ENCODE data around the gene GSE1. TPM values are rescaled to one million over a fixed set of nuclear protein-coding genes. Genes with fewer than 3 reads are reported as not detected.
A peak's percentile ranks its signal among the peaks of the same experiment; 100 is the strongest.

The GSE1 gene
- total and polyA plus RNA-seq, 2 experiments from 2014 or later, result 32.4 to 135 TPM

GRCh38 chr16:85656351-85657266, 43.5 kb downstream of the GSE1 start:
- Mint-ChIP-seq H3K4me1 (peaks cover 8% of the 10 kb centered on the region; the same call in 2 of the 3 replicates), H3K4me3 (no peak overlapping the region), H3K27me3 (ENCODE audit: insufficient read depth, low read depth, poor library complexity) (peaks cover 7% of the 10 kb centered on the region), H3K36me3 (ENCODE audit: low read depth) (peaks cover 78% of the 10 kb centered on the region), H3K27ac (no peak overlapping the region), H3K9me3 (no peaks in the 10 kb centered on the region; the same call in 2 of the 3 replicates)
- H3K4me3 ChIP-seq, result no peak overlapping the region
- peaks cover 28% of the 10 kb centered on the region for H3F3A ChIP-seq (replicated peaks; ENCODE audit: low read depth)
- 0 out of 2 replicates have a peak, but pooled peaks cover 11% of the 10 kb centered on the region for H3K36me3 ChIP-seq (ENCODE audit: insufficient read depth)
- peaks cover 4% of the 10 kb centered on the region; the same call in 1 of the 2 replicates for H4K20me1 ChIP-seq (replicated peaks; ENCODE audit: insufficient read depth)
- no peaks in the 10 kb centered on the region for H3K4me1 ChIP-seq (ENCODE audit: insufficient read depth)
- TF ChIP-seq EZH2phosphoT487 (IDR thresholded peaks at IDR 0.05; ENCODE audit: unreplicated experiment) (no peak), POLR2AphosphoS5 (IDR thresholded peaks at IDR 0.05; ENCODE audit: low read depth) (peak; percentile 14; the same call in 1 of the 2 replicates)
- DNase-seq (ENCODE audit: low spot score), result no peak
- H2AFZ ChIP-seq, result no peak overlapping the region
- no peaks in the 10 kb centered on the region for H3K27me3 ChIP-seq (ENCODE audit: insufficient read depth)
- peak overlapping the region; percentile 63; the same call in 1 of the 2 replicates for H3K27ac ChIP-seq (ENCODE audit: low read depth)
- H3K4me2 ChIP-seq, result no peak overlapping the region
- no peak for ATAC-seq
- peaks cover 3% of the 10 kb centered on the region; the same call in 1 of the 2 replicates for H3K79me2 ChIP-seq (replicated peaks; ENCODE audit: insufficient read depth)
- H3K9me2 ChIP-seq (ENCODE audit: insufficient read depth), result no peaks in the 10 kb centered on the region

- Histone ChIP-seq H3K27me3 (ENCODE audit: insufficient read depth) (no peaks in the 10 kb centered on the region), H3K4me1 (ENCODE audit: insufficient read depth) (no peaks in the 10 kb centered on the region), H3K27ac (ENCODE audit: low read depth) (0 out of 2 replicates have a peak overlapping the region, but pooled peaks have one; percentile 63), H3K36me3 (ENCODE audit: insufficient read depth) (0 out of 2 replicates have a peak, but pooled peaks cover 11% of the 10 kb centered on the region), H3F3A (replicated peaks; ENCODE audit: low read depth) (peaks cover 28% of the 10 kb centered on the region), H3K79me2 (replicated peaks; ENCODE audit: insufficient read depth) (no peaks in the 10 kb centered on the region; the same call in 1 of the 2 replicates), H2AFZ (no peak overlapping the region), H3K9me2 (ENCODE audit: insufficient read depth) (no peaks in the 10 kb centered on the region), H4K20me1 (replicated peaks; ENCODE audit: insufficient read depth) (peaks cover 9% of the 10 kb centered on the region; the same call in 1 of the 2 replicates), H3K4me3 (no peak overlapping the region), H3K4me2 (no peak overlapping the region)
- ATAC-seq, result no peak
- peaks cover 80% of the 10 kb centered on the region for H3K36me3 Mint-ChIP-seq (ENCODE audit: low read depth)
- no peak overlapping the region for H3K27ac Mint-ChIP-seq
- no peak overlapping the region for H3K4me3 Mint-ChIP-seq
- H3K9me3 Mint-ChIP-seq, result no peaks in the 10 kb centered on the region; the same call in 2 of the 3 replicates
- DNase-seq (ENCODE audit: low spot score), result no peak
- H3K4me1 Mint-ChIP-seq, result peaks cover 8% of the 10 kb centered on the region; the same call in 2 of the 3 replicates
- H3K27me3 Mint-ChIP-seq (ENCODE audit: insufficient read depth, low read depth, poor library complexity), result peaks cover 8% of the 10 kb centered on the region
- TF ChIP-seq ETS1 (IDR thresholded peaks at IDR 0.05) (no peak), EZH2phosphoT487 (IDR thresholded peaks at IDR 0.05; ENCODE audit: unreplicated experiment) (no peak), REST (IDR thresholded peaks at IDR 0.05; ENCODE audit: unreplicated experiment) (no peak), ZNF331 (CRISPR knock-in tag; IDR thresholded peaks at IDR 0.05; ENCODE audit: low read depth) (no peak), ZNF462 (CRISPR knock-in tag; IDR thresholded peaks at IDR 0.05) (no peak)
Measured at GRCh38 chr16:85657267-85657650, 44.1 kb downstream of the GSE1 start.
